Liver (tissue), 9 donors: Measurements from ENCODE around the gene PLVAP. TPM values are rescaled to one million over a fixed set of nuclear protein-coding genes. Genes with fewer than 3 reads are reported as not detected.

Experiments used
- DNase-seq: peaks from one replicate; pipeline ENCODE4 v3.0.0-alpha.2; 2017; ENCODE audit warnings: low spot score
- H3K27ac ChIP-seq, 2 donors: one replicate each; pipeline ENCODE4 v1.7.0; 2013; ENCODE audit warnings: inconsistent platforms in 2 of 2, low read length in 2 of 2, control low read depth in 1 of 2, low read depth in 1 of 2, mild to moderate bottlenecking in 1 of 2
- H3K27me3 ChIP-seq, 4 donors: one replicate each; pipeline versions ENCODE4 v1.6.1 to v1.7.0; 2013; ENCODE audit warnings: low read length in 3 of 4, inconsistent platforms in 1 of 4, mild to moderate bottlenecking in 1 of 4, moderate library complexity in 1 of 4; ENCODE audit not compliant: control insufficient read depth in 4 of 4, insufficient read depth in 4 of 4
- H3K36me3 ChIP-seq, 4 donors: one replicate each; pipeline versions ENCODE4 v1.6.1 to v1.7.0; 2013; ENCODE audit warnings: low read length in 3 of 4, mild to moderate bottlenecking in 3 of 4, low read depth in 1 of 4, moderate library complexity in 1 of 4; ENCODE audit not compliant: control insufficient read depth in 4 of 4, insufficient read depth in 3 of 4
- H3K4me1 ChIP-seq, 4 donors: one replicate each; pipeline versions ENCODE4 v1.6.1 to v1.7.0; 2013; ENCODE audit warnings: low read length in 3 of 4, mild to moderate bottlenecking in 3 of 4, moderate library complexity in 1 of 4; ENCODE audit not compliant: control insufficient read depth in 4 of 4, insufficient read depth in 4 of 4
- H3K4me3 ChIP-seq, 3 donors: one replicate each; pipeline versions ENCODE4 v1.6.1 to v1.7.0; 2013; ENCODE audit warnings: low read length in 3 of 3, control low read depth in 1 of 3, low read depth in 1 of 3, mild to moderate bottlenecking in 1 of 3
- H3K9ac ChIP-seq, 2 donors: one replicate each; pipeline ENCODE4 v1.7.0; 2013; ENCODE audit warnings: low read length in 2 of 2, mild to moderate bottlenecking in 2 of 2, moderate library complexity in 2 of 2, control low read depth in 1 of 2, low read depth in 1 of 2
- H3K9me3 ChIP-seq, 4 donors: one replicate each; pipeline versions ENCODE4 v1.6.1 to v1.7.0; 2013; ENCODE audit warnings: low read length in 3 of 4; ENCODE audit not compliant: control insufficient read depth in 4 of 4
- EGR1 ChIP-seq, 2 donors: IDR thresholded peaks; 2 replicates each; pipeline ENCODE4 v1.6.1; 2016 to 2018; ENCODE audit warnings: antibody characterized with exemption in 2 of 2, low read depth in 2 of 2
- GABPA ChIP-seq, 2 donors: IDR thresholded peaks in 1 of 2; conservative IDR thresholded peaks in 1 of 2; 2 replicates each; pipeline ENCODE4 v1.6.1; 2016; ENCODE audit warnings: antibody characterized with exemption in 2 of 2, mild to moderate bottlenecking in 1 of 2, moderate library complexity in 1 of 2
- HNF4A ChIP-seq, 2 donors: conservative IDR thresholded peaks; 2 replicates each; pipeline ENCODE4 v1.6.1; 2016; ENCODE audit warnings: antibody characterized with exemption in 2 of 2, mild to moderate bottlenecking in 2 of 2
- HNF4G ChIP-seq: IDR thresholded peaks from 2 replicates; pipeline ENCODE4 v1.6.1; 2016; ENCODE audit warnings: antibody characterized with exemption
- JUND ChIP-seq, 2 donors: IDR thresholded peaks; 2 replicates each; pipeline ENCODE4 v1.6.1; 2016; ENCODE audit warnings: antibody characterized with exemption in 2 of 2
- NR2F2 ChIP-seq: IDR thresholded peaks from 2 replicates; pipeline ENCODE4 v1.6.1; 2016; ENCODE audit warnings: antibody characterized with exemption
- RAD21 ChIP-seq, 2 donors: IDR thresholded peaks; 2 replicates each; pipeline ENCODE4 v1.6.1; 2016; ENCODE audit warnings: antibody characterized with exemption in 2 of 2, mild to moderate bottlenecking in 2 of 2
- RXRA ChIP-seq, 2 donors: IDR thresholded peaks; 2 replicates each; pipeline ENCODE4 v1.6.1; 2017 to 2018; ENCODE audit warnings: antibody characterized with exemption in 2 of 2, mild to moderate bottlenecking in 1 of 2
- SP1 ChIP-seq: IDR thresholded peaks from 2 replicates; pipeline ENCODE4 v1.6.1; 2018; ENCODE audit warnings: antibody characterized with exemption, mild to moderate bottlenecking
- YY1 ChIP-seq: IDR thresholded peaks from 2 replicates; pipeline ENCODE4 v1.6.1; 2016; ENCODE audit warnings: antibody characterized with exemption, mild to moderate bottlenecking
- WGBS: extraction: QIAGEN DNeasy Blood & Tissue Kit; methylation state at CpG from one replicate; pipeline ENCODE4 v1.1.7; 2013; 5-methylcytosine and 5-hydroxymethylcytosine counted together
- polyA plus RNA-seq, 2 donors: library from polyadenylated mRNA; stranded (reverse) in 1 of 2; unstranded in 1 of 2; fragments of 200-250 nt in 1 of 2; fragments of >200 nt in 1 of 2; fragmentation: Nextera tagmentation in 1 of 2; extraction: Ambion mirVana in 1 of 2; gene quantifications; one replicate each; pipeline versions ENCODE4 v1.2.1 to v1.2.3, GENCODE V29; 2013 to 2015
- total RNA-seq, 2 donors: library from RNA; depleted of rRNA; stranded (reverse); fragments of >200 nt; gene quantifications; one replicate each; pipeline ENCODE4 v1.2.3, GENCODE V29; 2014
- TF ChIP-seq, protein P1 (sequence below): fragments of 150-350 bp; IDR thresholded peaks from 2 replicates; pipeline ENCODE4 v1.5.1; 2017; ENCODE audit warnings: improper control_type of control experiment, low read depth, low read length; ENCODE audit not compliant: missing input control
- TF ChIP-seq, protein P2 (sequence below): IDR thresholded peaks from 2 replicates; pipeline ENCODE4 v1.6.1; 2016; ENCODE audit warnings: antibody characterized with exemption
- TF ChIP-seq, protein P3 (sequence below): IDR thresholded peaks from 2 replicates; pipeline ENCODE4 v1.6.1; 2016; ENCODE audit warnings: antibody characterized with exemption, mild to moderate bottlenecking
- TF ChIP-seq, protein P4 (sequence below): IDR thresholded peaks from 2 replicates; pipeline ENCODE4 v1.6.1; 2016; ENCODE audit warnings: antibody characterized with exemption
- donor health status: healthy.
- donor health status: healthy.
- donor health status: healthy.
- donor health status: healthy.
- donor health status: healthy.

Gene PLVAP
- total and polyA plus RNA-seq, 4 donors: 4.2 to 11.8 (median 8.6) TPM

DNA sequence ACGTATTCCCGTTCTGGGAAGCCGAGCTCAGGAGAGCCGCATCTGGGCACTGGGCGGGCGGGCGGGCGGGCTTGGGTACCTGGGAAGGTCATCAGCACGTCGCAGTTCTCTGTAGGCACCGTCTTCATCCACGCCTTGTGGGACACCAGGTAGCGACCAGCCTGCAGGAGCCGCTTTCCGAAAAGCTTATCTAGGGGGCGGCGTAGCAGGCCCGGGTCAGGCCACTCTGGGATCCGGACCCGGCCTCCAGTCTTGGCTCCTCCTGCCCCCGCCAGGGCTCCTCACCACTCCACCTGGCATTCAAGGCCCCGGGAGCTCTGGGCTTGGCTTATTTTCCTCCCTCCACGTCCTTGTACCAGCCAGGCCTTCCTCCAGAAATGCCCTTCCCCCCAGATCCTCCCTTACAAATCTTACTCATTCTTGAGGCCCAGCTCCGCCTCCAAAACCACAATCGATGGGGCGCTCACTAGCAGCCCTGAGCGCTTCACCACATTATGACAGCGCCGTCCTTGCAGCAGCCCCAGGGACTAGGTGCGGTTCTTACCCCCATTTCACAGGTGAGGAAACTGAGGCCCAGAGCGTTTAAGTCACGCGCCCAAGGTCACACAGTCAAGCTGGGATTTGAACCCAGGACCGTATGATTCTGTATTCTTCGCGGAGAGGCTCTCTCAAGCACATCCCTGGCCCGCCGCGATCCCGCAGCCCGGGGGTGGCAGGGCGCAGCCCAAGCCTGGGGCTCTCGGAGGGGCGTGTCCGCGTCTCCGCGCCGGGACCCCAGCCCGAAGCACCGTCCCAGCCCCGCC, 43.3 kb downstream of the PLVAP start (continued):
- TF ChIP-seq, protein P1, sequence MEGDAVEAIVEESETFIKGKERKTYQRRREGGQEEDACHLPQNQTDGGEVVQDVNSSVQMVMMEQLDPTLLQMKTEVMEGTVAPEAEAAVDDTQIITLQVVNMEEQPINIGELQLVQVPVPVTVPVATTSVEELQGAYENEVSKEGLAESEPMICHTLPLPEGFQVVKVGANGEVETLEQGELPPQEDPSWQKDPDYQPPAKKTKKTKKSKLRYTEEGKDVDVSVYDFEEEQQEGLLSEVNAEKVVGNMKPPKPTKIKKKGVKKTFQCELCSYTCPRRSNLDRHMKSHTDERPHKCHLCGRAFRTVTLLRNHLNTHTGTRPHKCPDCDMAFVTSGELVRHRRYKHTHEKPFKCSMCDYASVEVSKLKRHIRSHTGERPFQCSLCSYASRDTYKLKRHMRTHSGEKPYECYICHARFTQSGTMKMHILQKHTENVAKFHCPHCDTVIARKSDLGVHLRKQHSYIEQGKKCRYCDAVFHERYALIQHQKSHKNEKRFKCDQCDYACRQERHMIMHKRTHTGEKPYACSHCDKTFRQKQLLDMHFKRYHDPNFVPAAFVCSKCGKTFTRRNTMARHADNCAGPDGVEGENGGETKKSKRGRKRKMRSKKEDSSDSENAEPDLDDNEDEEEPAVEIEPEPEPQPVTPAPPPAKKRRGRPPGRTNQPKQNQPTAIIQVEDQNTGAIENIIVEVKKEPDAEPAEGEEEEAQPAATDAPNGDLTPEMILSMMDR: no peak
- no peak for TF ChIP-seq HNF4G
- TF ChIP-seq HNF4A (conservative IDR thresholded peaks at IDR 0.05): no peak
- no peak for TF ChIP-seq EGR1 (IDR thresholded peaks at IDR 0.05; ENCODE audit: low read depth in 2 of 2)

DNA sequence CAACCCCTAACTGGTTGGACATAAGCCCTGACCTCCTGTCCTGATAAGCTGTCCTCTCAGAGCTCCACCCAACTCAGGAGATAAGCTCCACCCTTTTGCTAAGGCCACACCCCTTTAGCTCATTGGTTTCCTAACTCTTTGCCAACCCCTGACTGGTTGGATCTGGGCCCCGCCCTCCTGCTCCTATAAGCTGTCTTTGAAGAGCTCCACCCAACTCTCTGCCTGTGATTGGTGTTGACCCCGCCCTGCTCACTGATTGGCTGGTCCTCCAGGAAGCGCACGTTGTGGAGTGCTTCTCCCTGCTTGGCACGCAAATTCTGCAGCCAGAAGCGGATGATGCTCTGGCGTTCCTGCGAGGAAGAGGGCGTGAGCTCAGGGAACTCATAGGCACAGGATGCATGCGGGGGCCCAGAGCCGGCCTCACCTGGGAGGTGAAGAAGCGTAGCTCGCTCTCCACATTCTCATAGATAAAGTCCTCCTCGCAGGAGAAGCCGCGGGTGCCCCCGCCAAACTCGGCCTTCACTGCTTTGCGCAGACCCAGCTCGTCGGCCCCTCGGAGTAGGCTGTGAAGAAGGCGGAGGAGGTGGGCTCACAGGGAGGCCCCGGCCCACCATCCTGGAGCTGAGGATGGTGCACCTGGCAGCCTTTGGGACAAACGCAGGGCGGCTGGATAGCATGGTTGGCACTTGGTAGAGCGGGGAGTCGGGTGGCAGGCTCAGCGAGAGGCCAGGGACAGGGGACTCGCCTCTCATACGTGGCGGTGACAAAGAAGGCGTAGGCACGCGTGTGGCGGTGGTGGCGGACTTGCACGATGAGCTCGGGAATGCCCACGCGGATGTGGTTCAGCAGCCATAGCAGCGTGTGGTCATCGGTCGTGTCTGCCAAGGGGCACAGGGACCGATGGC, 44.2 kb downstream of the PLVAP start:
- no peak for DNase-seq

DNA sequence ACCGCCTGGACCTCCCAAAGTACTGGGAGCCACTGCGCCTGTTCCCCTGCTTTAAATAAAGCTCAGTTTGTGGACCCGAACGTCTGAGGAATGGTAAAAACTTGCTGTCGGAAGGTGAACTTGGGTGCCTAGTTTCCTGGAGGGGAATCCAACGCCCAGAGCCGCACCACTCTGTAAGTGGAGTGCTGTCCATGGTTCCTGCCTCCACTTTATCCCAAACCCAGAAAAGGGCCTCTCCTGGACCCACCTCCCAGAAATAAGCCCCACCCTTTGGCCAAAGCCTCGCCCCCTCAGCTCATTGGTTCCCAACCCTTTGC, 44.8 kb downstream of the PLVAP start:
- Histone ChIP-seq H3K4me1 (peaks cover 10 to 23% (median 18%) of the 10 kb centered on the region in 4 donors), H3K36me3 (no peaks in the 10 kb centered on the region), H3K27me3 (no peaks in the 10 kb centered on the region), H3K27ac (no peak overlapping the region), H3K4me3 (no peak overlapping the region), H3K9me3 (no peaks in the 10 kb centered on the region), H3K9ac (no peak overlapping the region)
- TF ChIP-seq JUND (IDR thresholded peaks at IDR 0.05) (no peak), RAD21 (IDR thresholded peaks at IDR 0.05) (no peak), SP1 (no peak), EGR1 (IDR thresholded peaks at IDR 0.05; ENCODE audit: low read depth in 2 of 2) (no peak), HNF4G (no peak), GABPA (IDR thresholded peaks at IDR 0.05 in 1 of 2, conservative IDR thresholded peaks at IDR 0.05 in 1 of 2) (no peak)
- TF ChIP-seq, protein P2, sequence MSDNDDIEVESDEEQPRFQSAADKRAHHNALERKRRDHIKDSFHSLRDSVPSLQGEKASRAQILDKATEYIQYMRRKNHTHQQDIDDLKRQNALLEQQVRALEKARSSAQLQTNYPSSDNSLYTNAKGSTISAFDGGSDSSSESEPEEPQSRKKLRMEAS: no peak
- 95% methylated on average over 8 of the region's 8 CpGs for WGBS
- no peak for DNase-seq

More for the DNA sequence above, 44.2 kb downstream of the PLVAP start:
- no peak overlapping the region for H3K9ac ChIP-seq
- no peak overlapping the region for H3K4me3 ChIP-seq
- no peak for TF ChIP-seq RXRA (IDR thresholded peaks at IDR 0.05)
- no peak for TF ChIP-seq HNF4A (conservative IDR thresholded peaks at IDR 0.05)
- peak; percentile 30 for TF ChIP-seq SP1
- peaks cover 14 to 29% (median 21%) of the 10 kb centered on the region in 4 donors for H3K4me1 ChIP-seq
- WGBS: 97% methylated on average over 45 of the region's 45 CpGs
- H3K9me3 ChIP-seq: no peaks in the 10 kb centered on the region
- no peaks in the 10 kb centered on the region for H3K27me3 ChIP-seq
- H3K27ac ChIP-seq: no peak overlapping the region
- H3K36me3 ChIP-seq: no peaks in the 10 kb centered on the region

DNA sequence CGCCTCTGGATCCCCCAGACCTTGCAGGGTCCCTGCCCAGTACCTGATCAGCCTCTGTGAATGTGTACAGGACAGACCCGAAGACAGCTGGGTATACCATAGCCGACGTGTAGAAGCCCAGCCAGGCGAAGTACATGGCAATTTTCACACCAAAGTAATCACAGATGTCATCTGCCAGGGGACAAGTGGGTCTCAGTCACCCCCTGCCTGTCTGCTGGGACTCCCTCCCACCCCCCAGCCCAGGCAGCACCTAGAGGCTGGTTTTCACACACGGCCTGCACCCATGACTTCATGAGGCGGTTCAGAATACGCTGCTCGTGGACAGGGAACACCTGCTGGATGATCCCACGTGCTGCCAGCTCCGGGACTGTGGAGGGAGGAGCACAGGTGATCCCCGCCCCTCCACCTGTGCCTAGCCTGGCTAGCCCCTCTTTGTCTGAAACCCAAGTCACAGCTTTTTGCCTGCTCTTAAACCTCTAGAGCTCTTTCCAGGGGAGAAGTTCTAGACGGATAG, 46.0 kb downstream of the PLVAP start:
- Histone ChIP-seq H3K27me3 (no peaks in the 10 kb centered on the region), H3K9ac (no peak overlapping the region), H3K9me3 (no peaks in the 10 kb centered on the region), H3K36me3 (no peaks in the 10 kb centered on the region), H3K27ac (no peak overlapping the region), H3K4me1 (peaks cover 14 to 25% (median 18%) of the 10 kb centered on the region in 4 donors), H3K4me3 (no peak overlapping the region)
- WGBS: 90% methylated on average over 13 of the region's 13 CpGs
- no peak for DNase-seq
- TF ChIP-seq SP1 (no peak), NR2F2 (no peak), JUND (IDR thresholded peaks at IDR 0.05) (no peak), RAD21 (IDR thresholded peaks at IDR 0.05) (no peak), YY1 (no peak), RXRA (IDR thresholded peaks at IDR 0.05) (no peak)
- TF ChIP-seq, protein P2: no peak
- TF ChIP-seq, protein P3, sequence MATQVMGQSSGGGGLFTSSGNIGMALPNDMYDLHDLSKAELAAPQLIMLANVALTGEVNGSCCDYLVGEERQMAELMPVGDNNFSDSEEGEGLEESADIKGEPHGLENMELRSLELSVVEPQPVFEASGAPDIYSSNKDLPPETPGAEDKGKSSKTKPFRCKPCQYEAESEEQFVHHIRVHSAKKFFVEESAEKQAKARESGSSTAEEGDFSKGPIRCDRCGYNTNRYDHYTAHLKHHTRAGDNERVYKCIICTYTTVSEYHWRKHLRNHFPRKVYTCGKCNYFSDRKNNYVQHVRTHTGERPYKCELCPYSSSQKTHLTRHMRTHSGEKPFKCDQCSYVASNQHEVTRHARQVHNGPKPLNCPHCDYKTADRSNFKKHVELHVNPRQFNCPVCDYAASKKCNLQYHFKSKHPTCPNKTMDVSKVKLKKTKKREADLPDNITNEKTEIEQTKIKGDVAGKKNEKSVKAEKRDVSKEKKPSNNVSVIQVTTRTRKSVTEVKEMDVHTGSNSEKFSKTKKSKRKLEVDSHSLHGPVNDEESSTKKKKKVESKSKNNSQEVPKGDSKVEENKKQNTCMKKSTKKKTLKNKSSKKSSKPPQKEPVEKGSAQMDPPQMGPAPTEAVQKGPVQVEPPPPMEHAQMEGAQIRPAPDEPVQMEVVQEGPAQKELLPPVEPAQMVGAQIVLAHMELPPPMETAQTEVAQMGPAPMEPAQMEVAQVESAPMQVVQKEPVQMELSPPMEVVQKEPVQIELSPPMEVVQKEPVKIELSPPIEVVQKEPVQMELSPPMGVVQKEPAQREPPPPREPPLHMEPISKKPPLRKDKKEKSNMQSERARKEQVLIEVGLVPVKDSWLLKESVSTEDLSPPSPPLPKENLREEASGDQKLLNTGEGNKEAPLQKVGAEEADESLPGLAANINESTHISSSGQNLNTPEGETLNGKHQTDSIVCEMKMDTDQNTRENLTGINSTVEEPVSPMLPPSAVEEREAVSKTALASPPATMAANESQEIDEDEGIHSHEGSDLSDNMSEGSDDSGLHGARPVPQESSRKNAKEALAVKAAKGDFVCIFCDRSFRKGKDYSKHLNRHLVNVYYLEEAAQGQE: no peak
- TF ChIP-seq, protein P4, sequence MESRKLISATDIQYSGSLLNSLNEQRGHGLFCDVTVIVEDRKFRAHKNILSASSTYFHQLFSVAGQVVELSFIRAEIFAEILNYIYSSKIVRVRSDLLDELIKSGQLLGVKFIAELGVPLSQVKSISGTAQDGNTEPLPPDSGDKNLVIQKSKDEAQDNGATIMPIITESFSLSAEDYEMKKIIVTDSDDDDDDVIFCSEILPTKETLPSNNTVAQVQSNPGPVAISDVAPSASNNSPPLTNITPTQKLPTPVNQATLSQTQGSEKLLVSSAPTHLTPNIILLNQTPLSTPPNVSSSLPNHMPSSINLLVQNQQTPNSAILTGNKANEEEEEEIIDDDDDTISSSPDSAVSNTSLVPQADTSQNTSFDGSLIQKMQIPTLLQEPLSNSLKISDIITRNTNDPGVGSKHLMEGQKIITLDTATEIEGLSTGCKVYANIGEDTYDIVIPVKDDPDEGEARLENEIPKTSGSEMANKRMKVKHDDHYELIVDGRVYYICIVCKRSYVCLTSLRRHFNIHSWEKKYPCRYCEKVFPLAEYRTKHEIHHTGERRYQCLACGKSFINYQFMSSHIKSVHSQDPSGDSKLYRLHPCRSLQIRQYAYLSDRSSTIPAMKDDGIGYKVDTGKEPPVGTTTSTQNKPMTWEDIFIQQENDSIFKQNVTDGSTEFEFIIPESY: no peak
